ENCODE measurements around the gene ELMO2. TPM values are rescaled to one million over a fixed set of nuclear protein-coding genes. Genes with fewer than 3 reads are reported as not detected.

ELMO2 gene
- total RNA-seq, 6 experiments from 2014 or later: 14.9 to 22.9 (median 17.4) TPM

- WGBS (ENCODE audit: insufficient coverage, low coverage, low lambda C conversion rate, missing lambda C conversion rate): 65% methylated on average over 6 of the region's 9 CpGs
- no peaks in the 10 kb centered on the region for H3K36me3 ChIP-seq
- H3K4me3 ChIP-seq: no peak overlapping the region
- intact Hi-C loops (cut with DNase I): no loop called here
- no peaks in the 10 kb centered on the region for H3K4me1 ChIP-seq
- H3K27ac ChIP-seq: no peak overlapping the region
- no peak for DNase-seq
- H3K9me3 ChIP-seq: no peaks in the 10 kb centered on the region
- H3K27me3 ChIP-seq: no peaks in the 10 kb centered on the region
- no peak for ATAC-seq
- no peak for TF ChIP-seq CTCF (IDR thresholded peaks at IDR 0.05)
- TF ChIP-seq POLR2A (IDR thresholded peaks at IDR 0.05): no peak
Measured at GRCh38 chr20:46334303-46334904, 72.0 kb downstream of the ELMO2 start.

GRCh38 chr20:46333161-46333991, 73.0 kb downstream of the ELMO2 start:
- Histone ChIP-seq H3K4me1 (no peaks in the 10 kb centered on the region), H3K36me3 (no peaks in the 10 kb centered on the region), H3K4me3 (no peak overlapping the region), H3K27ac (no peak overlapping the region), H3K9me3 (no peaks in the 10 kb centered on the region), H3K27me3 (no peaks in the 10 kb centered on the region)
- TF ChIP-seq POLR2A (IDR thresholded peaks at IDR 0.05): no peak
- TF ChIP-seq CTCF (IDR thresholded peaks at IDR 0.05): no peak
- no peak for ATAC-seq
- intact Hi-C loops (cut with DNase I): no loop called here
- no peak for DNase-seq
- 39% methylated on average over 4 of the region's 8 CpGs for WGBS (ENCODE audit: insufficient coverage, low coverage, low lambda C conversion rate, missing lambda C conversion rate)

- no peak for TF ChIP-seq POLR2A (IDR thresholded peaks at IDR 0.05)
- TF ChIP-seq CTCF (IDR thresholded peaks at IDR 0.05): no peak
- intact Hi-C loops (cut with DNase I): no loop called here
- Histone ChIP-seq H3K27me3 (no peaks in the 10 kb centered on the region), H3K4me3 (no peak overlapping the region), H3K36me3 (no peaks in the 10 kb centered on the region), H3K27ac (no peak overlapping the region), H3K4me1 (no peaks in the 10 kb centered on the region), H3K9me3 (no peaks in the 10 kb centered on the region)
- no peak for DNase-seq
- ATAC-seq: no peak
- WGBS (ENCODE audit: insufficient coverage, low coverage, low lambda C conversion rate, missing lambda C conversion rate): 61% methylated on average over 9 of the region's 12 CpGs
Measured at GRCh38 chr20:46332373-46333160, 73.8 kb downstream of the ELMO2 start.

- TF ChIP-seq POLR2A (IDR thresholded peaks at IDR 0.05): no peak
- no peak for TF ChIP-seq CTCF (IDR thresholded peaks at IDR 0.05)
- ATAC-seq: no peak
Measured at GRCh38 chr20:46331611-46332361, 74.6 kb downstream of the ELMO2 start.

More at GRCh38 chr20:46331611-46332361, 74.6 kb downstream of the ELMO2 start:
- intact Hi-C loops (cut with DNase I): no loop called here
- WGBS (ENCODE audit: insufficient coverage, low coverage, low lambda C conversion rate, missing lambda C conversion rate): 83% methylated on average over 5 of the region's 13 CpGs
- H3K9me3 ChIP-seq: no peaks in the 10 kb centered on the region
- DNase-seq: no peak
- no peak overlapping the region for H3K4me3 ChIP-seq
- H3K36me3 ChIP-seq: no peaks in the 10 kb centered on the region
- H3K4me1 ChIP-seq: no peaks in the 10 kb centered on the region
- no peak overlapping the region for H3K27ac ChIP-seq
- no peaks in the 10 kb centered on the region for H3K27me3 ChIP-seq
